DMS 273 (cell line): ENCODE results near the gene CBX8.
A peak's percentile ranks its signal among the peaks of the same experiment; 100 is the strongest.

Source experiments
- DNase-seq: peaks from one replicate; lab custom pipeline; 2025; ENCODE audit not compliant: unreplicated experiment; lab: John Stamatoyannopoulos, UW

CBX8 gene

DNA sequence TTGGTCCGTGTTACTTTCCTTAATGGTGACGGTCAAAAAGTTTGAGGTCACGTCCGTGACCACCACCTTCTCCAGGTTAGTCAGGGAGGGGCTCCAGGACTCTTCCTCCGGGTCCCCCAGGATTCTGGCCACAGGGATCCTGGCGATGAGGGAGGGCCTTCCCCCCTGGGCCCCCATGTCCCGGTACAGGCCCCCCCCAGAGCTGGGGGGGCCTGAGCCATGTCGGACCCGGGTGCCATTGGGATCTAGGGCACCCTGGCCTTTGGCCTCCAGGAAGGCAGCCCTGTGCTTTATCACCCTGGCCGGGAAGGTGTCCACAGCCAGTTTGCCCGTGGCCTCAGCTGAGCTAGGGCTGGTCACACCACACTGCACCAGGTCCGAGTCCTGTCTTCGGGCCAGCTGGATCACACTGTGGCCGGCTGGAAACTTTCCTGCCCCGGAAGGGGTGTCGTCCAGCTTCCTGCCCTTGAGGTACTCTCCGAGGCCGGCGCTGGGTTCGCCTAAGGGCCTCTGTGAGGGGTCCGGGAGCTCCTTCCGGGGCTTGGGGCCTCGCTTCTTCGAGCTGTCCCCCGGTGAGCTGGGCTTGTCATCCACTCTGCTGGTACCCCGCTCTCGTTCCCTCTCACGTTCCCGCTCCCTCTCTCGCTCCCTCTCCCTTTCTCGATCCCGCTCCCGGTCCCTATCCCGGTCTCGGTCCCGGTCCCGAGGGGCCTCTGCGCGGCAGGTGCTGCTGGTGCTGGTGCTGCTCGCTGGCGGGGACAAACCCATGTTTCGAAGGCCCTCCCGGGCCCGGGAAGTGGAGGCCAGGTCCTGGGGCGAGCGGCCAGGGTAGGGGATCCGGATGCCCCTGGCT lies 2.0 kb downstream of the CBX8 start:
- DNase-seq, result no peak

DNA sequence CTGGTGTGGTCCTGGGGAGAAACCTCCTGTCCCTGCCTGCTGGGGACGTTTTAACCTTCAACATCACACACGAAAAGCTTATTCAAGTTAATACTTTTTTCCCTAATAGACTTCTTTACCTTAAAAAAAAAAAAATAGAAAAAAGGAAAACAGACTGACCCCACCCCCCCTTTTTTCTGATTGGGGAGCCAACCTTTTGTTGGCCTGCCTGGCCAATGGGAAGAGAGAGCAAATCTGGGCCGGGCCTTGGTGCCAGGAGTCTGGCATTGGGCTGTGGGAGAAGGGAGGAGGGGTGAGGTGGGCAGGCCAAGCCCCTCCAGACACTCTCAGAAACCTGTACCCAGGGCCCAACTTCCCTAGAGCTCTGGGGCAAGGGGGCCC lies 3.0 kb downstream of the CBX8 start:
- peak; percentile 60 for DNase-seq

DNA sequence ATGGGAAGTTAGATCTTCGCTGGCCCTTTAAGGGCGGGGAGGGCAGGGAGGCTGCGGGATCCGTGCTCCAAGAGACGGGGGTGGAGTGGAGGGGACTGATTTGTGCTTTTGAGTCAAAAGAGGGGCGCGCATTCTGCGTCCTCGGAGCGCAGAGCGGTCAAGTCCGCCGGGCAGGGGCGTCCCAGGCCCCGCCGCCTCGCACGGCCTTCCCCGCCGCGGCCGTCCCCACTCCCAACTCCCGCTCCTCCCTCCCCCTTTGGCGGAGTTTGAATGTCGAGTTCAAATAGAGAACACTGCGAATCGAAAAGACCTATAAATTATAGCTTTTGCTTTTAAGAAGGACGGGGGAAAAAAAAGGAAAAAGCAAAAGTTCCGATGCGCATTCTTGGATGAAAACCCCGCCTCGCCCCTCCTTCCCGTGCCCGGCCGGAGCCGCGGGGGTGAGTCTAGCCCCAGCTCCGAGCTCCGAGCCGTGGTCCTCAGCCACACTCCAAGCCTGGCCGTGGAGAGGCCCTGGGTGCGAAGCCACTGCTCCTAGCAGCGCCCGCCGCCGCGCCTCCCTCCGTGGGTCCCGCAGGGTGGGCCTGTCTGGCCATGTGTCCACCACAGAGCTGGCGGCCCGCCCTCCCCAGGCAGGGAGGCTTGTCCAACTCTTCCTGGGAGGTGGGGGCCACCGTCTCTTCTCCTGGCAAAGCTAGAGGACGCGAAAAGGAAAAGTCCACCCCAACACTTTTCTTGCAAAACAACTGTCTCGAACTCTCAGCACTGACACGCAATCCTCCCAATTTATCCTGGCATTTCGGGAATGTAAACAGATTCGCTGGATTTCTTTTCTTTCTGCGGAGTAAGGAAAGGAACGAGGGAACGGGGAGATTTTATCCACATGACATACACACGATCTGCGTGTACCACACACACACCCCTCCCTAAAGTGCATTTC lies 3.6 kb downstream of the CBX8 start:
- DNase-seq, result peak; percentile 28

- no peak for DNase-seq
Observed at GRCh38 chr17:79792341-79792871, 4.5 kb downstream of the CBX8 start.

- DNase-seq, result no peak
Observed at GRCh38 chr17:79791735-79792161, 5.1 kb downstream of the CBX8 start.

- DNase-seq, result peak; percentile 43
Observed at GRCh38 chr17:79790805-79791734, 5.8 kb downstream of the CBX8 start.

DNA sequence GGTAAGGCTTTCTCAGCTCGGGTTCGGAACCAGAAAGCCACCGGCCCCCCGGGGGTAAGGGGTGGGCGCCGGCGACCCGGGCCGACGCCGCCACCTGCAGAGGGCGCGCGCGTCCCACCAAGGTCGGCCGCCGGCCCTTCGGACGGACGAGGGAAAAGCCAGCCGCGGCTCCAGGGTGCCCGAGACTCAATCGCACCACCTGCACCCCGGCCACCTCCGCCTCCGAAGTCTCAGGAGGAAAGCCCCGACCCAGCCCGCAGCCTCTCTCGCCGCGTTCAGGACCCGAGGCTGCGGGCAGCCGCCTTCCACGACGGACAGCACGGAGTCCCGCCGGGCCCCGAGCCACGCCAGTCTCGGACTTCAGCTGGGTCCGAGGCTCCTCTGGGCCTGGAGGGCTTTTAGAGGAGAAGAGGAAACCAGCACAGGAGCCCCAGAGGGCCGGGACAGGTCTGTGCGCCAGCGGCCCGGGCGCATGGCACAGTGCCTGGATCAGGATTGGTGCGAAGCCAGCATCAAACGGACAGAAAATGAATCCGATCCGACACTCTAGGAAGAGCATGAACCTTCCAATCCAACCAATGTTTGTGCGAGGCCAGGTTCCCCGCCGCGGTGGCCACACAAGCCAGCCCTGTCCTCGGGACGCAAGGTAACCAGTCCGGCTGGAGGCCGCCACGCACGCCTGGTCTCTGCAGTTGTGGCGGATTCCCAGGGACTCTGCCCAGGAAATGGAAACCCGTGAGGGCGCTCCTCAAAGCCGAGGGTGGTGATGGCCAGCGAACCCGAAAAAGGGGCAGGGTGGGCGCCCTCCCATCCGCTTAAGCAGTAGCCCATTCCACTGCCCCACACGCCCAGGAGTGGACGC lies 6.7 kb downstream of the CBX8 start:
- peak; percentile 78 for DNase-seq

- DNase-seq, result no peak
Observed at GRCh38 chr17:79788989-79789942, 7.6 kb downstream of the CBX8 start.

GRCh38 chr17:79788455-79788854 lies 8.4 kb downstream of the CBX8 start:
- DNase-seq, result no peak

GRCh38 chr17:79786930-79787643 lies 9.8 kb downstream of the CBX8 start:
- no peak for DNase-seq

GRCh38 chr17:79785900-79786810 lies 10.7 kb downstream of the CBX8 start:
- DNase-seq, result no peak

DNA sequence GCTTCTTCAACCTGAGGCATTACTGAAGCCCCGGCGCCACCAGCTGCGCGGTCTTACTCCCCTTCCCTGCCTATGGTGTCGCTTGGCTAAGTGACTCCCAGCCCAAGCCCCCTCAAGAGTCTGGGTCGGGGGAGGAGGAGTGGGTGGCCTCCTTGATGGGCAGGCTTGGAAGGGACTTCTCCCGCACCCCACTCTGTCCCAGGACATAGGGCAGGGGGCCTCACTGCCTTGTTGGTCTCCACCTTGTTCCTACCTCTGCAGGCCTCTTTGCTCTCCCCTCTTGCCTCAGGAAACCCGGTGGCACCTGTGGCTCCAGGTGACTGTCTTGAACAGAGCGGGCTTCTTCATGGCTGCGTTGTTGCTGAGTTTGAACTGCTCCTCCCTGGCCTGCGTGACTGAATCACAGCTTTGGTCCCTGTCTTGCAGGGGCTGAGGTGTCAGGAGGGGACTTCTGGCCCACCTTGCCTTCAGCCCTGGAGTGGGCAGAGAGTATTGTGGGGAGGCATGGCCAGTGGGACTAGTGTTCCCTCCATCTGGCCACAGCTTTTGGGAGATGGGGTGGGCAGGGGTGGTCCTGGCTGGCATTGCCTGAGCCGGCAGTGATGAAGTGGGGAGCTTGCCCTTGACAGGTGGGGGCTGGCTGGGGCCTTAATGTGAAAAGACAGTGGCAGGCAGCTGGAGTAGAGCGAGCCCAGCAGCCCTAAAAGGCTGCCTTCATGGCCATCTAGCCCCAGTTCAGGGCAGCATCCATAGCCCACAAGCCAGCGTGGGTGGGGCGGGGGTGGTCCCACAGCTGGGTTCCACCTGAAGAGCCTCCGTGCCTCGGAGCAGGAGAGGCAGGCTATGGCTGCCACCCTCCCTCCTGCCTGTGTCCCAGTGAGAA lies 11.6 kb downstream of the CBX8 start:
- no peak for DNase-seq

DNA sequence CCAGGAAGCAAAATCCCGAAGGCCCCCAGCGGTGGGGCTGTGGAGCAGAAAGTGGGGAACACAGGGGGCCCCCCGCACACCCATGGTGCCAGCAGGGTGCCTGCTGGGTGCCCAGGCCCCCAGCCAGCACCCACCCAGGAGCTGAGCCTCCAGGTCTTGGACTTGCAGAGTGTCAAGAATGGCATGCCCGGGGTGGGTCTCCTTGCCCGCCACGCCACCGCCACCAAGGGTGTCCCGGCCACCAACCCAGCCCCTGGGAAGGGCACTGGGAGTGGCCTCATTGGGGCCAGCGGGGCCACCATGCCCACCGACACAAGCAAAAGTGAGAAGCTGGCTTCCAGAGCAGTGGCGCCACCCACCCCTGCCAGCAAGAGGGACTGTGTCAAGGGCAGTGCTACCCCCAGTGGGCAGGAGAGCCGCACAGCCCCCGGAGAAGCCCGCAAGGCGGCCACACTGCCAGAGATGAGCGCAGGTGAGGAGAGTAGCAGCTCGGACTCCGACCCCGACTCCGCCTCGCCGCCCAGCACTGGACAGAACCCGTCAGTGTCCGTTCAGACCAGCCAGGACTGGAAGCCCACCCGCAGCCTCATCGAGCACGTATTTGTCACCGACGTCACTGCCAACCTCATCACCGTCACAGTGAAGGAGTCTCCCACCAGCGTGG lies 12.4 kb downstream of the CBX8 start:
- DNase-seq, result no peak

DNA sequence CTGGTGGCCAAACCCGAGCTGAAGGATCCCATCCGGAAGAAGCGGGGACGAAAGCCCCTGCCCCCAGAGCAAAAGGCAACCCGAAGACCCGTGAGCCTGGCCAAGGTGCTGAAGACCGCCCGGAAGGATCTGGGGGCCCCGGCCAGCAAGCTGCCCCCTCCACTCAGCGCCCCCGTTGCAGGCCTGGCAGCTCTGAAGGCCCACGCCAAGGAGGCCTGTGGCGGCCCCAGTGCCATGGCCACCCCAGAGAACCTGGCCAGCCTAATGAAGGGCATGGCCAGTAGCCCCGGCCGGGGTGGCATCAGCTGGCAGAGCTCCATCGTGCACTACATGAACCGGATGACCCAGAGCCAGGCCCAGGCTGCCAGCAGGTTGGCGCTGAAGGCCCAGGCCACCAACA lies 13.0 kb downstream of the CBX8 start:
- no peak for DNase-seq
